ENCODE measurements around the gene ADAMTS17. TPM values are rescaled to one million over a fixed set of nuclear protein-coding genes. Genes with fewer than 3 reads are reported as not detected.

ADAMTS17 gene
- total RNA-seq, 1 experiment from 2014 or later: 4.2 TPM

DNA sequence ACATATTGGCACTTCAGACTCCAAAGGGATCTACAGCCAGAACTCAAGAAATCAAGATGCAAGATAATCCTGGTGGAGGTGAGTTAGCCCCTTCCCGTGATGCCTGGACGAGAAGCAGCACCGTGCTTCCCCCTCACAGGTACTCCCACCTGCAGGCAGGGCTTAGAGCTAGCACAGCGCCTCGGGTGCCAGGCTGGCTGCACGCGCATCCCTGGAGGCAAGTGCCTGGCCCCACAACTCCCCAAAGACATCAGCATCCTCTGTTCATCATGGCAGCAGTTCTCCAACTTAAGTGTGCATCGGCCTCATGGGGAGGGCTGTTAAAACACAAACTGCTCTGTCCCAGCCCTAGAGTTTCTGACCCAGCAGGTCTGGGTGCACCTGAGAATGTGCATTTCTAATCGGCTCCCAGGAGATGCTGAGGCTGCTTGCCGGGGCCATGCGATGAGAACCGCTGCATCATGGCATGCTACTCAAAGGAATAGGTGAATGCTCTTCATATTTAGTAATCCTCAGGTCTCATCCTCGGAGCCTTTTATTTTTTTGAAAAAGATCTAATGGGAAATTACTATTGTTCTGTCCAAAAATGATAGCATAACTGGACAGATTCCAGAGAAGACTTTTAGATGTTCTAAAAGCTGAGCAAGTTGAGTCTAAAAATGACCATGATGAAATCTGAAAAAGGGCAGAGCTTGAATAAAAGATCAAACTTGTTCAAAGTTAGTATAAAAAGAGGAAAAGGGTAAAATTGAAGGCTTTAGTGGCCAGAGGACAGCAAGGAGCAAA, 244.2 kb downstream of the ADAMTS17 start:
- ATAC-seq (no peak), DNase-seq (ENCODE audit: low read depth, low spot score) (no peak)
- Histone ChIP-seq H3K27me3 (ENCODE audit: insufficient read depth, low read length) (no peaks in the 10 kb centered on the region), H3K9me3 (ENCODE audit: control insufficient read depth in 1 of 2, insufficient read depth in 1 of 2, low read depth in 1 of 2, low read length in 2 of 2) (no peaks in the 10 kb centered on the region), H3K4me1 (ENCODE audit: control insufficient read depth in 1 of 2, insufficient read depth in 2 of 2, low read length in 2 of 2) (no peaks in the 10 kb centered on the region), H3K79me2 (ENCODE audit: insufficient read depth, low read length) (no peaks in the 10 kb centered on the region), H2AFZ (ENCODE audit: low read depth, low read length, poor library complexity, severe bottlenecking) (no peak overlapping the region), H3K36me3 (ENCODE audit: control insufficient read depth in 1 of 2, insufficient read depth in 2 of 2, low read length in 2 of 2) (no peaks in the 10 kb centered on the region), H3K4me2 (ENCODE audit: low read length) (no peak overlapping the region), H4K20me1 (ENCODE audit: insufficient read depth) (no peaks in the 10 kb centered on the region), H3K27ac (ENCODE audit: low read depth, low read length) (no peak overlapping the region), H3K9me2 (ENCODE audit: insufficient read depth) (no peaks in the 10 kb centered on the region), H3K4me3 (replicated peaks in 1 of 2; ENCODE audit: low read depth in 1 of 2, low read length in 2 of 2) (no peak overlapping the region), H3K9ac (ENCODE audit: low read length) (no peak overlapping the region)
- TF ChIP-seq ZFX (IDR thresholded peaks at IDR 0.05): no peak
- POLR2A ChIA-PET: no interaction called here
- intact Hi-C loops (cut with micrococcal nuclease): no loop called here
- RAD21 ChIA-PET (ENCODE audit: low non-redundant PET in 1 of 2, low total read pairs in 2 of 2, uncharacterized antibody in 2 of 2, unreplicated experiment in 2 of 2): no interaction called here
- no TSS peak for BruUV-seq (replicated peaks)
- CTCF ChIA-PET: no interaction called here

DNA sequence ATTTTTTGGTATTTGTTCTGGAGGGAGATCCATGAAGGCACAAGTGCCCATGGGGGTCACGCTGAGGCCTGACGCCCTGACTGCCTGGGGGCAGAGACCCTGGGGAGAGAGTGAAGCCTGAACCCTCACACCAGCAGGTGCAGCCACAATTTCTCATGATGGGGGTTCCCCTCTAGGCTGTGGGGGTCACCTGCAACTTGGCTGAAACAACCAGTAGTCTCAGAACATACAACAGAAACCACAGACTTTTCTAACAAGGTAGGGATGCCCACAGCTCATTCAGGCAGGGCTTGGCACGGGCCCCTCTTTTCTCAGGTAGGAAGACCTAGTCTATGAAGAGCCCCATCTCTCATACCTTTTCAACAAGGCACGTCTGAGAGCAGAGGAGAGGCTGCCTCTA, 245.1 kb downstream of the ADAMTS17 start:
- Histone ChIP-seq H3K27me3 (ENCODE audit: insufficient read depth, low read length) (no peaks in the 10 kb centered on the region), H3K36me3 (ENCODE audit: control insufficient read depth in 1 of 2, insufficient read depth in 2 of 2, low read length in 2 of 2) (no peaks in the 10 kb centered on the region), H3K4me2 (ENCODE audit: low read length) (no peak overlapping the region), H3K9me2 (ENCODE audit: insufficient read depth) (no peaks in the 10 kb centered on the region), H4K20me1 (ENCODE audit: insufficient read depth) (no peaks in the 10 kb centered on the region), H2AFZ (ENCODE audit: low read depth, low read length, poor library complexity, severe bottlenecking) (no peak overlapping the region), H3K4me1 (ENCODE audit: control insufficient read depth in 1 of 2, insufficient read depth in 2 of 2, low read length in 2 of 2) (no peaks in the 10 kb centered on the region), H3K27ac (ENCODE audit: low read depth, low read length) (no peak overlapping the region), H3K79me2 (ENCODE audit: insufficient read depth, low read length) (no peaks in the 10 kb centered on the region), H3K9ac (ENCODE audit: low read length) (no peak overlapping the region), H3K4me3 (replicated peaks in 1 of 2; ENCODE audit: low read depth in 1 of 2, low read length in 2 of 2) (no peak overlapping the region), H3K9me3 (ENCODE audit: control insufficient read depth in 1 of 2, insufficient read depth in 1 of 2, low read depth in 1 of 2, low read length in 2 of 2) (no peaks in the 10 kb centered on the region)
- intact Hi-C loops (cut with micrococcal nuclease): no loop called here
- ChIA-PET RAD21 (ENCODE audit: low non-redundant PET in 1 of 2, low total read pairs in 2 of 2, uncharacterized antibody in 2 of 2, unreplicated experiment in 2 of 2) (no interaction called here), POLR2A (no interaction called here), CTCF (no interaction called here)
- DNase-seq (ENCODE audit: low read depth, low spot score): no peak
- no peak for TF ChIP-seq SP1 (IDR thresholded peaks at IDR 0.05; ENCODE audit: low read depth)
- BruUV-seq (replicated peaks): no TSS peak
- no peak for ATAC-seq

DNA sequence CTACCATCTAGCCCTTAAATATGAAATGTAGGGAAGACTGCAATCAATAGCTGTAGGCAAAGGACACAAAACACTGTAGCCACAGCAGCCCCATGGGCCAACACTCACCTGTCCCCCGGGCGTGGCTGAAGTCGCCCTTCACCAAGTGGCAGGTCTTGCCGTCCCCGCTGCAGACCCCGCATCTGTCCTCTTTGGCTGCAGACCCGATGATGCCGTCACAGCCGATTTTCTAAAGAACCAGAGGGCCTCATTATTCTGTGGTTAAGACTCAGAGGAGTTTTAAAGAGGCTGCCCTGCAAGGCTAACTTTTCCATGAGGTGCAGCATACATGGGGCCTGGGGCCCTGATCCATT, 245.6 kb downstream of the ADAMTS17 start:
- H3K4me1 ChIP-seq (ENCODE audit: control insufficient read depth in 1 of 2, insufficient read depth in 2 of 2, low read length in 2 of 2): no peaks in the 10 kb centered on the region
- no peak overlapping the region for H3K27ac ChIP-seq (ENCODE audit: low read depth, low read length)
- DNase-seq (ENCODE audit: low read depth, low spot score) (no peak), ATAC-seq (no peak)
- H3K9me3 ChIP-seq (ENCODE audit: control insufficient read depth in 1 of 2, insufficient read depth in 1 of 2, low read depth in 1 of 2, low read length in 2 of 2): no peaks in the 10 kb centered on the region
- CTCF ChIA-PET: no interaction called here
- H3K27me3 ChIP-seq (ENCODE audit: insufficient read depth, low read length): no peaks in the 10 kb centered on the region
- POLR2A ChIA-PET: no interaction called here
- H3K4me3 ChIP-seq (replicated peaks in 1 of 2; ENCODE audit: low read depth in 1 of 2, low read length in 2 of 2): no peak overlapping the region
- BruUV-seq (replicated peaks): no TSS peak
- H3K4me2 ChIP-seq (ENCODE audit: low read length): no peak overlapping the region
- no peaks in the 10 kb centered on the region for H3K79me2 ChIP-seq (ENCODE audit: insufficient read depth, low read length)
- no peak overlapping the region for H2AFZ ChIP-seq (ENCODE audit: low read depth, low read length, poor library complexity, severe bottlenecking)
- no peaks in the 10 kb centered on the region for H3K36me3 ChIP-seq (ENCODE audit: control insufficient read depth in 1 of 2, insufficient read depth in 2 of 2, low read length in 2 of 2)
- intact Hi-C loops (cut with micrococcal nuclease): no loop called here
- H4K20me1 ChIP-seq (ENCODE audit: insufficient read depth): no peaks in the 10 kb centered on the region
- H3K9me2 ChIP-seq (ENCODE audit: insufficient read depth): no peaks in the 10 kb centered on the region
- H3K9ac ChIP-seq (ENCODE audit: low read length): no peak overlapping the region
- RAD21 ChIA-PET (ENCODE audit: low non-redundant PET in 1 of 2, low total read pairs in 2 of 2, uncharacterized antibody in 2 of 2, unreplicated experiment in 2 of 2): no interaction called here
- TF ChIP-seq, protein P1, sequence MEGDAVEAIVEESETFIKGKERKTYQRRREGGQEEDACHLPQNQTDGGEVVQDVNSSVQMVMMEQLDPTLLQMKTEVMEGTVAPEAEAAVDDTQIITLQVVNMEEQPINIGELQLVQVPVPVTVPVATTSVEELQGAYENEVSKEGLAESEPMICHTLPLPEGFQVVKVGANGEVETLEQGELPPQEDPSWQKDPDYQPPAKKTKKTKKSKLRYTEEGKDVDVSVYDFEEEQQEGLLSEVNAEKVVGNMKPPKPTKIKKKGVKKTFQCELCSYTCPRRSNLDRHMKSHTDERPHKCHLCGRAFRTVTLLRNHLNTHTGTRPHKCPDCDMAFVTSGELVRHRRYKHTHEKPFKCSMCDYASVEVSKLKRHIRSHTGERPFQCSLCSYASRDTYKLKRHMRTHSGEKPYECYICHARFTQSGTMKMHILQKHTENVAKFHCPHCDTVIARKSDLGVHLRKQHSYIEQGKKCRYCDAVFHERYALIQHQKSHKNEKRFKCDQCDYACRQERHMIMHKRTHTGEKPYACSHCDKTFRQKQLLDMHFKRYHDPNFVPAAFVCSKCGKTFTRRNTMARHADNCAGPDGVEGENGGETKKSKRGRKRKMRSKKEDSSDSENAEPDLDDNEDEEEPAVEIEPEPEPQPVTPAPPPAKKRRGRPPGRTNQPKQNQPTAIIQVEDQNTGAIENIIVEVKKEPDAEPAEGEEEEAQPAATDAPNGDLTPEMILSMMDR (IDR thresholded peaks at IDR 0.05 in 2 of 3, conservative IDR thresholded peaks at IDR 0.05 in 1 of 3; ENCODE audit: borderline replicate concordance in 1 of 3, insufficient read depth in 1 of 3, low read depth in 2 of 3, low read length in 2 of 3): no peak
- no peak for TF ChIP-seq CEBPB (IDR thresholded peaks at IDR 0.05; ENCODE audit: low read depth)
- TF ChIP-seq JUND (IDR thresholded peaks at IDR 0.05): no peak
- no peak for TF ChIP-seq ELF1 (IDR thresholded peaks at IDR 0.05; ENCODE audit: borderline replicate concordance, low read depth)
- TF ChIP-seq EGR1 (IDR thresholded peaks at IDR 0.05; ENCODE audit: low read depth): no peak
- no peak for TF ChIP-seq POLR2A (IDR thresholded peaks at IDR 0.05; ENCODE audit: borderline replicate concordance, extremely low read depth, insufficient read depth, insufficient read length)
- TF ChIP-seq, protein P2, sequence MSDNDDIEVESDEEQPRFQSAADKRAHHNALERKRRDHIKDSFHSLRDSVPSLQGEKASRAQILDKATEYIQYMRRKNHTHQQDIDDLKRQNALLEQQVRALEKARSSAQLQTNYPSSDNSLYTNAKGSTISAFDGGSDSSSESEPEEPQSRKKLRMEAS (IDR thresholded peaks at IDR 0.05): no peak

Measured in HCT116 (cell line).